ENCODE data around the gene WDR47.
"Not testable (repeated sequence)": the region's sequence is repeated elsewhere in the genome, so short reads cannot be mapped to it uniquely, and the experiment has no call there.

The WDR47 gene

GRCh38 chr1:109041621-109042468 is at the start of gene WDR47:
Gene WDR47, minus strand, starts transcription at chr1:109042102. Its CDS starts 18,590 bp downstream, at chr1:109023512.
- peak; percentile 93 for DNase-seq

- DNase-seq, result no peak
Measured at GRCh38 chr1:109091078-109091838, 49.4 kb upstream of the WDR47 start.

GRCh38 chr1:109090196-109091077 is 48.5 kb upstream of the WDR47 start, which contains the start of gene TMEM167B:
Gene TMEM167B, plus strand, starts transcription at chr1:109090764. Its CDS starts 109 bp downstream, at chr1:109090873.
- peak; percentile 86 for DNase-seq

- DNase-seq, result peak; percentile 29
Measured at GRCh38 chr1:109089242-109090015, 47.5 kb upstream of the WDR47 start.

- DNase-seq, result no peak
Measured at GRCh38 chr1:109084563-109085517, 42.9 kb upstream of the WDR47 start.

GRCh38 chr1:109083923-109084322 is 42.0 kb upstream of the WDR47 start:
- no peak for DNase-seq

GRCh38 chr1:109083501-109083900 is 41.6 kb upstream of the WDR47 start:
- no peak for DNase-seq

- DNase-seq, result no peak
Measured at GRCh38 chr1:109080441-109081082, 38.7 kb upstream of the WDR47 start.

- DNase-seq, result no peak
Measured at GRCh38 chr1:109079240-109079622, 37.3 kb upstream of the WDR47 start.

- DNase-seq, result no peak
Measured at GRCh38 chr1:109078317-109078716, 36.4 kb upstream of the WDR47 start.

- peak; percentile 85 for DNase-seq
Measured at GRCh38 chr1:109075531-109076490, 33.9 kb upstream of the WDR47 start, which contains the start of gene TAF13. Gene TAF13, minus strand, starts transcription at chr1:109076003. Its CDS starts 56 bp downstream, at chr1:109075947.

GRCh38 chr1:109069294-109069693 is 27.4 kb upstream of the WDR47 start:
- DNase-seq, result no peak

GRCh38 chr1:109067883-109068282 is 26.0 kb upstream of the WDR47 start:
- no peak for DNase-seq

- no peak for DNase-seq
Measured at GRCh38 chr1:109065137-109065536, 23.2 kb upstream of the WDR47 start.

- no peak for DNase-seq
Measured at GRCh38 chr1:109061183-109061582, 19.3 kb upstream of the WDR47 start.

- DNase-seq, result no peak
Measured at GRCh38 chr1:109060707-109061106, 18.8 kb upstream of the WDR47 start.

- no peak for DNase-seq
Measured at GRCh38 chr1:109059026-109059425, 17.1 kb upstream of the WDR47 start.

GRCh38 chr1:109056064-109056463 is 14.2 kb upstream of the WDR47 start:
- DNase-seq, result no peak

- DNase-seq, result not testable (repeated sequence)
Measured at GRCh38 chr1:109052145-109052544, 10.2 kb upstream of the WDR47 start.

All from stimulated activated CD4-positive, alpha-beta T cell treated with anti-CD3 and anti-CD28 coated beads, Interleukin-4, amount 100 ng/mL, for 1 hour (primary cell).